GM12801 (cell line): ENCODE data around the gene CLPTM1L.

Experiments used
- CTCF ChIP-seq: IDR thresholded peaks from one replicate; pipeline ENCODE4 v1.5.1; 2011; ENCODE audit warnings: control low read depth; ENCODE audit not compliant: insufficient read length; ENCODE audit errors: extremely low read depth

Gene CLPTM1L

GRCh38 chr5:1294835-1295649 is 49.9 kb downstream of the CLPTM1L start, which contains the start of gene TERT:
Gene TERT, minus strand, starts transcription at chr5:1295068. Its CDS starts 79 bp downstream, at chr5:1294989.
- no peak for TF ChIP-seq CTCF

- no peak for TF ChIP-seq CTCF
Measured at GRCh38 chr5:1294206-1294834, 50.6 kb downstream of the CLPTM1L start.

- no peak for TF ChIP-seq CTCF
Measured at GRCh38 chr5:1293416-1294205, 51.3 kb downstream of the CLPTM1L start.

GRCh38 chr5:1292846-1293415 is 52.0 kb downstream of the CLPTM1L start:
- no peak for TF ChIP-seq CTCF

GRCh38 chr5:1292139-1292538 is 52.8 kb downstream of the CLPTM1L start:
- no peak for TF ChIP-seq CTCF

GRCh38 chr5:1291611-1292080 is 53.3 kb downstream of the CLPTM1L start:
- TF ChIP-seq CTCF, result no peak
